HCT116 (cell line): ENCODE measurements around the gene PARM1. TPM values are rescaled to one million over a fixed set of nuclear protein-coding genes. Genes with fewer than 3 reads are reported as not detected.

Source experiments
- ATAC-seq: fragments of 200-7000 bp; cut with Tn5 transposase; 2 replicates; pipeline ENCODE4 v1.9.1; 2020; ENCODE audit warnings: mild to moderate bottlenecking, moderate library complexity
- BruUV-seq: library from RNA; stranded (reverse); fragments of 400-500 nt; replicated peaks from 2 replicates; lab custom pipeline; 2021; lab: Mats Ljungman, UMichigan
- CTCF ChIA-PET: fragments of 300-600 bp; sonication (Branson Sonifier 250); formaldehyde crosslinking; loops from one replicate; lab custom pipeline; 2021; ENCODE audit warnings: antibody characterized with exemption; lab: Charles Lee
- POLR2A ChIA-PET: fragments of 300-600, 350-600 bp; sonication (Branson Sonifier 250); formaldehyde crosslinking; loops from one replicate; lab custom pipeline; 2021; ENCODE audit warnings: antibody characterized with exemption; lab: Charles Lee
- RAD21 ChIA-PET, 2 experiments: fragments of 300-600 bp; sonication (Branson Sonifier 250); formaldehyde crosslinking; loops; one replicate each; lab custom pipeline; 2023; ENCODE audit warnings: low total read pairs in 2 of 2; ENCODE audit not compliant: uncharacterized antibody in 2 of 2, unreplicated experiment in 2 of 2, low non-redundant PET in 1 of 2; lab: Charles Lee
- DNase-seq: peaks from one replicate; pipeline ENCODE4 v3.0.0-alpha.2; 2010; ENCODE audit warnings: low read depth, low spot score
- H2AFZ ChIP-seq: fragments of 200-600 bp; shearing (Covaris generic), sonication (generic); 2 replicates; pipeline ENCODE4 v1.6.1; 2017; ENCODE audit warnings: low read depth, mixed run types, mixed read lengths, antibody characterized with exemption, low read length; ENCODE audit not compliant: poor library complexity, severe bottlenecking
- H3K27ac ChIP-seq: 2 replicates; pipeline ENCODE4 v1.5.1; 2012; ENCODE audit warnings: low read depth, low read length
- H3K27me3 ChIP-seq: fragments of 200-600 bp; sonication (generic); 2 replicates; pipeline ENCODE4 v1.6.1; 2016; ENCODE audit warnings: mixed run types, low read length, mixed read lengths; ENCODE audit not compliant: insufficient read depth
- H3K36me3 ChIP-seq, 2 experiments: fragments of 200-500 bp in 1 of 2; fragments of 200-600 bp in 1 of 2; sonication (Bioruptor generic) in 1 of 2; sonication (generic) in 1 of 2; 2 replicates each; pipeline versions ENCODE4 v1.5.1 to v1.6.1; 2014 to 2016; ENCODE audit warnings: low read length in 2 of 2, inconsistent platforms in 1 of 2, mixed read lengths in 1 of 2, mixed run types in 1 of 2; ENCODE audit not compliant: insufficient read depth in 2 of 2, control insufficient read depth in 1 of 2
- H3K4me1 ChIP-seq, 2 experiments: fragments of 200-600 bp in 1 of 2; sonication (generic) in 1 of 2; 2 replicates each; pipeline versions ENCODE4 v1.5.1 to v1.6.1; 2012 to 2017; ENCODE audit warnings: low read length in 2 of 2, inconsistent platforms in 1 of 2, mild to moderate bottlenecking in 1 of 2, mixed read lengths in 1 of 2, mixed run types in 1 of 2, moderate library complexity in 1 of 2; ENCODE audit not compliant: insufficient read depth in 2 of 2, control insufficient read depth in 1 of 2
- H3K4me2 ChIP-seq: fragments of 200-600 bp; sonication (generic); 2 replicates; pipeline ENCODE4 v1.6.1; 2017; ENCODE audit warnings: mixed run types, low read length, mixed read lengths
- H3K4me3 ChIP-seq, 2 experiments: fragments of 200-600 bp in 1 of 2; sonication (generic) in 1 of 2; replicated peaks in 1 of 2; 2 replicates each; pipeline ENCODE4 v1.5.1; 2011 to 2016; ENCODE audit warnings: low read length in 2 of 2, control low read depth in 1 of 2, low read depth in 1 of 2, mild to moderate bottlenecking in 1 of 2, mixed read lengths in 1 of 2, mixed run types in 1 of 2
- H3K79me2 ChIP-seq: fragments of 200-600 bp; sonication (generic); 2 replicates; pipeline ENCODE4 v1.6.1; 2017; ENCODE audit warnings: mild to moderate bottlenecking, mixed run types, low read length, moderate library complexity, mixed read lengths; ENCODE audit not compliant: insufficient read depth
- H3K9ac ChIP-seq: fragments of 200-600 bp; sonication (generic); 2 replicates; pipeline ENCODE4 v1.6.1; 2016; ENCODE audit warnings: low read length, mixed read lengths
- H3K9me2 ChIP-seq: fragments of 200-600 bp; sonication (generic), shearing (Covaris generic); 2 replicates; pipeline ENCODE4 v1.6.1; 2017; ENCODE audit warnings: mixed run types, mild to moderate bottlenecking, moderate library complexity; ENCODE audit not compliant: insufficient read depth
- H3K9me3 ChIP-seq, 2 experiments: fragments of 200-500 bp in 1 of 2; fragments of 200-600 bp in 1 of 2; sonication (Bioruptor generic) in 1 of 2; sonication (generic) in 1 of 2; 2 replicates each; pipeline ENCODE4 v1.6.1; 2014 to 2017; ENCODE audit warnings: low read length in 2 of 2, mixed read lengths in 2 of 2, inconsistent platforms in 1 of 2, low read depth in 1 of 2, mild to moderate bottlenecking in 1 of 2, mixed run types in 1 of 2, moderate library complexity in 1 of 2; ENCODE audit not compliant: control insufficient read depth in 1 of 2, insufficient read depth in 1 of 2
- H4K20me1 ChIP-seq: fragments of 200-600 bp; sonication (generic), shearing (Covaris generic); 2 replicates; pipeline ENCODE4 v1.6.1; 2017; ENCODE audit warnings: mixed run types, mild to moderate bottlenecking, moderate library complexity; ENCODE audit not compliant: insufficient read depth
- CEBPB ChIP-seq: IDR thresholded peaks from 2 replicates; pipeline ENCODE4 v1.6.1; 2012; ENCODE audit warnings: low read depth
- EZH2phosphoT487 ChIP-seq: fragments of 200-600 bp; IDR thresholded peaks from 2 replicates; pipeline ENCODE4 v1.6.1; 2018; ENCODE audit warnings: antibody characterized with exemption, borderline replicate concordance
- YY1 ChIP-seq: IDR thresholded peaks from 2 replicates; pipeline ENCODE4 v1.6.1; 2011; ENCODE audit warnings: low read length, low read depth, moderate library complexity, mild to moderate bottlenecking; ENCODE audit not compliant: insufficient replicate concordance; ENCODE audit errors: extremely low read depth
- intact Hi-C: fragments of 100-400 bp; cut with micrococcal nuclease; formaldehyde crosslinking; loops from 2 replicates; pipeline ENCODE4 v1.10.0; 2022
- total RNA-seq: library from RNA; stranded (reverse); gene quantifications from one replicate; pipeline ENCODE4 v1.2.1, GENCODE V29; 2021; ENCODE audit not compliant: unreplicated experiment
- TF ChIP-seq, protein P1 (sequence below), 3 experiments: fragments of 200-600 bp in 1 of 3; sonication (generic) in 1 of 3; IDR thresholded peaks in 2 of 3; conservative IDR thresholded peaks in 1 of 3; 2 replicates each; pipeline ENCODE4 v1.5.1; 2012 to 2017; ENCODE audit warnings: low read depth in 2 of 3, low read length in 2 of 3, antibody characterized with exemption in 1 of 3, borderline replicate concordance in 1 of 3, control low read depth in 1 of 3, mild to moderate bottlenecking in 1 of 3, mixed read lengths in 1 of 3, mixed run types in 1 of 3, moderate library complexity in 1 of 3; ENCODE audit not compliant: insufficient read depth in 1 of 3
- TF ChIP-seq, protein P2 (sequence below): IDR thresholded peaks from 2 replicates; pipeline ENCODE4 v1.6.1; 2011; ENCODE audit warnings: mild to moderate bottlenecking, low read length, moderate library complexity; ENCODE audit not compliant: insufficient replicate concordance; ENCODE audit errors: extremely low read depth

Gene PARM1
- total RNA-seq, 1 experiment from 2014 or later: 11.7 TPM

DNA sequence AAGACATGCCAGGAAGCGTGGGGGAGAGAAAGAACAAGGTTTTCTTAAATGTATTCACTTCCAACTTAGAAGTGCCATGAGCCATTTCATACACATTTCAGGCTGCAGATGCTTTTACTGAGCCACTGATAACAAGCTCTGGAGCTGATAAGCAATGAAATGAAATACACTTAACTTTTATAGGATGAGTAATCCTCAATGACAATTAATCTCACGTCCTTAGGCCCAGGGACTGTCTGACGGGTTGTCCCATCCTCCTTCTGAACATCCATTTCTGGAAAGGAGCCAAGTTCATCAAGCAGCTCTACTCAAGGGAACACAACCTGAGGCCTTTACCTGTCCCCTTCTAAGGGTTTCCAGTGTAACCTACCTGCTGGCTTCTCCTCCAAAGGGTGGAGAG lies 121.2 kb downstream of the PARM1 start:
- ChIA-PET CTCF (no interaction called here), RAD21 (no interaction called here), POLR2A (no interaction called here)
- no peaks in the 10 kb centered on the region for H3K9me3 ChIP-seq
- no peaks in the 10 kb centered on the region for H3K9me2 ChIP-seq
- no peaks in the 10 kb centered on the region for H3K4me1 ChIP-seq
- H3K4me3 ChIP-seq: no peak overlapping the region
- H2AFZ ChIP-seq: no peak overlapping the region
- H3K9ac ChIP-seq: no peak overlapping the region
- H4K20me1 ChIP-seq: no peaks in the 10 kb centered on the region
- no peaks in the 10 kb centered on the region for H3K79me2 ChIP-seq
- no peak for ATAC-seq
- BruUV-seq: no TSS peak
- intact Hi-C loops: no loop called here
- H3K4me2 ChIP-seq: no peak overlapping the region
- H3K27ac ChIP-seq: no peak overlapping the region
- no peaks in the 10 kb centered on the region for H3K36me3 ChIP-seq
- TF ChIP-seq YY1: no peak
- TF ChIP-seq, protein P1, sequence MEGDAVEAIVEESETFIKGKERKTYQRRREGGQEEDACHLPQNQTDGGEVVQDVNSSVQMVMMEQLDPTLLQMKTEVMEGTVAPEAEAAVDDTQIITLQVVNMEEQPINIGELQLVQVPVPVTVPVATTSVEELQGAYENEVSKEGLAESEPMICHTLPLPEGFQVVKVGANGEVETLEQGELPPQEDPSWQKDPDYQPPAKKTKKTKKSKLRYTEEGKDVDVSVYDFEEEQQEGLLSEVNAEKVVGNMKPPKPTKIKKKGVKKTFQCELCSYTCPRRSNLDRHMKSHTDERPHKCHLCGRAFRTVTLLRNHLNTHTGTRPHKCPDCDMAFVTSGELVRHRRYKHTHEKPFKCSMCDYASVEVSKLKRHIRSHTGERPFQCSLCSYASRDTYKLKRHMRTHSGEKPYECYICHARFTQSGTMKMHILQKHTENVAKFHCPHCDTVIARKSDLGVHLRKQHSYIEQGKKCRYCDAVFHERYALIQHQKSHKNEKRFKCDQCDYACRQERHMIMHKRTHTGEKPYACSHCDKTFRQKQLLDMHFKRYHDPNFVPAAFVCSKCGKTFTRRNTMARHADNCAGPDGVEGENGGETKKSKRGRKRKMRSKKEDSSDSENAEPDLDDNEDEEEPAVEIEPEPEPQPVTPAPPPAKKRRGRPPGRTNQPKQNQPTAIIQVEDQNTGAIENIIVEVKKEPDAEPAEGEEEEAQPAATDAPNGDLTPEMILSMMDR (IDR thresholded peaks at IDR 0.05 in 2 of 3, conservative IDR thresholded peaks at IDR 0.05 in 1 of 3; ENCODE audit: borderline replicate concordance in 1 of 3, insufficient read depth in 1 of 3, low read depth in 2 of 3, low read length in 2 of 3): no peak
- no peak for TF ChIP-seq CEBPB
- TF ChIP-seq EZH2phosphoT487: no peak
- TF ChIP-seq, protein P2, sequence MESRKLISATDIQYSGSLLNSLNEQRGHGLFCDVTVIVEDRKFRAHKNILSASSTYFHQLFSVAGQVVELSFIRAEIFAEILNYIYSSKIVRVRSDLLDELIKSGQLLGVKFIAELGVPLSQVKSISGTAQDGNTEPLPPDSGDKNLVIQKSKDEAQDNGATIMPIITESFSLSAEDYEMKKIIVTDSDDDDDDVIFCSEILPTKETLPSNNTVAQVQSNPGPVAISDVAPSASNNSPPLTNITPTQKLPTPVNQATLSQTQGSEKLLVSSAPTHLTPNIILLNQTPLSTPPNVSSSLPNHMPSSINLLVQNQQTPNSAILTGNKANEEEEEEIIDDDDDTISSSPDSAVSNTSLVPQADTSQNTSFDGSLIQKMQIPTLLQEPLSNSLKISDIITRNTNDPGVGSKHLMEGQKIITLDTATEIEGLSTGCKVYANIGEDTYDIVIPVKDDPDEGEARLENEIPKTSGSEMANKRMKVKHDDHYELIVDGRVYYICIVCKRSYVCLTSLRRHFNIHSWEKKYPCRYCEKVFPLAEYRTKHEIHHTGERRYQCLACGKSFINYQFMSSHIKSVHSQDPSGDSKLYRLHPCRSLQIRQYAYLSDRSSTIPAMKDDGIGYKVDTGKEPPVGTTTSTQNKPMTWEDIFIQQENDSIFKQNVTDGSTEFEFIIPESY: no peak
- H3K27me3 ChIP-seq: no peaks in the 10 kb centered on the region
- no peak for DNase-seq
